B cell (primary cell): ENCODE measurements around the gene KRT34. TPM values are rescaled to one million over a fixed set of nuclear protein-coding genes. Genes with fewer than 3 reads are reported as not detected.
A peak's percentile ranks its signal among the peaks of the same experiment; 100 is the strongest.

Experiments
- ATAC-seq: fragments of 200-7000 bp; cut with Tn5 transposase; one replicate; pipeline ENCODE4 v1.10.0; 2021; ENCODE audit warnings: low read depth, mild to moderate bottlenecking, moderate number of reproducible peaks, moderate library complexity
- CTCF ChIA-PET: fragments of 350-600 bp; sonication (Branson Sonifier 250); formaldehyde crosslinking; loops from one replicate; lab custom pipeline; 2021; ENCODE audit warnings: antibody characterized with exemption, inconsistent platforms; lab: Charles Lee
- POLR2A ChIA-PET: fragments of 350-600 bp; sonication (Branson Sonifier 250); formaldehyde crosslinking; loops from one replicate; lab custom pipeline; 2021; ENCODE audit warnings: antibody characterized with exemption; lab: Charles Lee
- DNase-seq: peaks from one replicate; pipeline ENCODE4 v3.0.0; 2013
- H2AFZ ChIP-seq: 2 replicates; pipeline ENCODE4 v1.6.1; 2012; ENCODE audit warnings: mild to moderate bottlenecking, low read depth, low read length; ENCODE audit not compliant: insufficient read depth, poor library complexity, severe bottlenecking
- H3K27ac ChIP-seq, 2 donors: 1 replicate in 1 of 2; 2 replicates in 1 of 2; pipeline ENCODE4 v1.5.1; 2012 to 2013; ENCODE audit warnings: low read length in 2 of 2, mild to moderate bottlenecking in 2 of 2, moderate library complexity in 1 of 2
- H3K27me3 ChIP-seq, 4 experiments: fragments of 200-600 bp in 1 of 4; sonication (generic) in 1 of 4; replicated peaks in 1 of 4; 1 replicate in 2 of 4; 2 replicates in 2 of 4; pipeline versions ENCODE4 v1.6.1 to v1.7.0; 2013 to 2016; ENCODE audit warnings: low read length in 3 of 4, mild to moderate bottlenecking in 2 of 4, mixed read lengths in 1 of 4, moderate library complexity in 1 of 4; ENCODE audit not compliant: insufficient read depth in 4 of 4, control insufficient read depth in 3 of 4; ENCODE audit errors: control extremely low read depth in 1 of 4
- H3K36me3 ChIP-seq, 2 experiments: replicated peaks in 1 of 2; 1 replicate in 1 of 2; 2 replicates in 1 of 2; pipeline versions ENCODE4 v1.6.1 to v1.7.1; 2013; ENCODE audit warnings: low read length in 1 of 2; ENCODE audit not compliant: insufficient read depth in 2 of 2, control insufficient read depth in 1 of 2; ENCODE audit errors: control extremely low read depth in 1 of 2, extremely low read depth in 1 of 2
- H3K4me1 ChIP-seq, 2 donors: fragments of 200-600 bp in 1 of 2; sonication (generic) in 1 of 2; 1 replicate in 1 of 2; 2 replicates in 1 of 2; pipeline versions ENCODE4 v1.5.1 to v1.6.1; 2013 to 2017; ENCODE audit warnings: low read length in 2 of 2; ENCODE audit not compliant: control insufficient read depth in 2 of 2, insufficient read depth in 2 of 2
- H3K4me2 ChIP-seq: replicated peaks from 2 replicates; pipeline ENCODE3; 2012; ENCODE audit warnings: mild to moderate bottlenecking, low read depth, low read length; ENCODE audit not compliant: poor library complexity, severe bottlenecking
- H3K4me3 ChIP-seq, 5 experiments: fragments of 200-600 bp in 1 of 5; sonication (generic) in 1 of 5; 1 replicate in 3 of 5; 2 replicates in 2 of 5; pipeline versions ENCODE4 v1.5.1 to v1.7.0; 2011 to 2016; ENCODE audit warnings: low read length in 4 of 5, mild to moderate bottlenecking in 4 of 5, low read depth in 2 of 5, control low read depth in 1 of 5, moderate library complexity in 1 of 5; ENCODE audit not compliant: insufficient read depth in 1 of 5; ENCODE audit errors: control extremely low read depth in 1 of 5, extremely low read depth in 1 of 5
- H3K79me2 ChIP-seq: fragments of 200-600 bp; sonication (generic); one replicate; pipeline ENCODE4 v1.6.0; 2016; ENCODE audit warnings: low read length; ENCODE audit not compliant: control insufficient read depth, insufficient read depth
- H3K9ac ChIP-seq: fragments of 200-600 bp; sonication (generic); 2 replicates; pipeline ENCODE4 v1.6.1; 2017; ENCODE audit warnings: mild to moderate bottlenecking, low read length, moderate library complexity
- H3K9me3 ChIP-seq, 3 donors: one replicate each; pipeline versions ENCODE4 v1.6.1 to v1.7.1; 2013; ENCODE audit warnings: low read length in 2 of 3; ENCODE audit not compliant: control insufficient read depth in 2 of 3, insufficient read depth in 1 of 3; ENCODE audit errors: control extremely low read depth in 1 of 3
- H4K20me1 ChIP-seq: 2 replicates; pipeline ENCODE4 v1.6.0; 2012; ENCODE audit warnings: mild to moderate bottlenecking, low read length; ENCODE audit not compliant: insufficient read depth, control insufficient read depth, poor library complexity, severe bottlenecking
- H3K27ac Mint-ChIP-seq: one replicate; pipeline ENCODE4 v1.8.0; 2021; ENCODE audit warnings: mixed read lengths
- H3K27me3 Mint-ChIP-seq: one replicate; pipeline ENCODE4 v1.8.0; 2021; ENCODE audit warnings: mixed read lengths
- H3K4me1 Mint-ChIP-seq: one replicate; pipeline ENCODE4 v1.8.0; 2021; ENCODE audit warnings: mixed read lengths
- H3K4me3 Mint-ChIP-seq: one replicate; pipeline ENCODE4 v1.8.0; 2021; ENCODE audit warnings: mixed read lengths
- H3K9me3 Mint-ChIP-seq: one replicate; pipeline ENCODE4 v1.8.0; 2022; ENCODE audit warnings: mixed read lengths; ENCODE audit not compliant: insufficient read depth
- EZH2 ChIP-seq: IDR thresholded peaks from 2 replicates; pipeline ENCODE4 v1.6.1; 2012; ENCODE audit warnings: borderline replicate concordance, low read depth, mild to moderate bottlenecking, moderate library complexity, low read length; ENCODE audit not compliant: insufficient read depth, poor library complexity, severe bottlenecking
- WGBS: methylation state at CpG from one replicate; pipeline ENCODE4 v1.1.5; 2013; ENCODE audit warnings: missing lambda C conversion rate; ENCODE audit not compliant: insufficient coverage; 5-methylcytosine and 5-hydroxymethylcytosine counted together
- intact Hi-C: fragments of 100-400 bp; cut with micrococcal nuclease; formaldehyde crosslinking; loops from one replicate; pipeline ENCODE4 v1.10.0; 2022
- polyA plus RNA-seq: library from polyadenylated mRNA; depleted of rRNA; stranded (reverse); fragments of >200 nt; gene quantifications from 2 replicates; pipeline ENCODE4 v1.2.3, GENCODE V29; 2012
- total RNA-seq, 2 donors: library from RNA; stranded (reverse); fragments of 120-200 nt in 1 of 2; gene quantifications; 1 replicate in 1 of 2; 2 replicates in 1 of 2; pipeline versions ENCODE4 v1.2.3 to v1.2.4, GENCODE V29; 2013 to 2022
- TF ChIP-seq, protein P1 (sequence below): fragments of 200-600 bp; IDR thresholded peaks from one replicate; pipeline ENCODE4 v1.8.0; 2022; ENCODE audit warnings: antibody characterized with exemption, mild to moderate bottlenecking

KRT34 gene
- total and polyA plus RNA-seq, 2 donors (not counting 1 experiment from before 2014, with no cell fraction given) = not detected

DNA sequence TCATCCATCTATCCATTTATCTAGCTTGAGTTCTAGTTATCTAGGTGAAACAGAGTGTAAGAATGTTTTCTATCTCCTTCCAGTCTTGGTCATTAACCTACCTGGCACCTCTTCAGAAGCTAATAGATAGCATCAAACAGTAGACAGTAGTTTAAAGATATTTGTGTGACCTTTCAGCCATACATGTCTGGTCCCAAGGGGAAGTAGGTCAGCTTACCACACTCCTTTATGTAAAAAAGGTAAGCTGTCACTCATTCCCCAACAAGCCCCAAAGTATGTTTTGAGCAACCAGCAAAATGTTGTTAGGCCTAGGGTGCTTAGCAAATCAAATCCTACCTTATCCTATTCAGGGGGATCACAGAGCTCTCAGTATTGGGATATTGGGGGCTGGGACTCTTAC is 16.0 kb downstream of the KRT34 start:
- H2AFZ ChIP-seq = no peak overlapping the region
- H3K27me3 Mint-ChIP-seq = peaks cover 30% of the 10 kb centered on the region
- intact Hi-C loops = no loop called here
- H3K36me3 ChIP-seq = no peaks in the 10 kb centered on the region
- H3K9me3 ChIP-seq = no peaks in the 10 kb centered on the region
- H3K4me3 ChIP-seq = no peak overlapping the region
- no peak for DNase-seq
- no peak for ATAC-seq
- no peaks in the 10 kb centered on the region for H3K9me3 Mint-ChIP-seq
- TF ChIP-seq EZH2 = no peak
- TF ChIP-seq, protein P1, sequence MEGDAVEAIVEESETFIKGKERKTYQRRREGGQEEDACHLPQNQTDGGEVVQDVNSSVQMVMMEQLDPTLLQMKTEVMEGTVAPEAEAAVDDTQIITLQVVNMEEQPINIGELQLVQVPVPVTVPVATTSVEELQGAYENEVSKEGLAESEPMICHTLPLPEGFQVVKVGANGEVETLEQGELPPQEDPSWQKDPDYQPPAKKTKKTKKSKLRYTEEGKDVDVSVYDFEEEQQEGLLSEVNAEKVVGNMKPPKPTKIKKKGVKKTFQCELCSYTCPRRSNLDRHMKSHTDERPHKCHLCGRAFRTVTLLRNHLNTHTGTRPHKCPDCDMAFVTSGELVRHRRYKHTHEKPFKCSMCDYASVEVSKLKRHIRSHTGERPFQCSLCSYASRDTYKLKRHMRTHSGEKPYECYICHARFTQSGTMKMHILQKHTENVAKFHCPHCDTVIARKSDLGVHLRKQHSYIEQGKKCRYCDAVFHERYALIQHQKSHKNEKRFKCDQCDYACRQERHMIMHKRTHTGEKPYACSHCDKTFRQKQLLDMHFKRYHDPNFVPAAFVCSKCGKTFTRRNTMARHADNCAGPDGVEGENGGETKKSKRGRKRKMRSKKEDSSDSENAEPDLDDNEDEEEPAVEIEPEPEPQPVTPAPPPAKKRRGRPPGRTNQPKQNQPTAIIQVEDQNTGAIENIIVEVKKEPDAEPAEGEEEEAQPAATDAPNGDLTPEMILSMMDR = no peak
- no peaks in the 10 kb centered on the region for H3K79me2 ChIP-seq
- no peak overlapping the region for H3K4me2 ChIP-seq
- ChIA-PET CTCF (no interaction called here), POLR2A (interaction anchor here (0.7 kb wide), 1 partner anchor 9 kb away, joined by 4 read pairs; no protein-coding TSS in a partner anchor)
- no peak overlapping the region for H3K4me3 Mint-ChIP-seq
- H3K27ac ChIP-seq = no peak overlapping the region
- H4K20me1 ChIP-seq = no peaks in the 10 kb centered on the region
- no peaks in the 10 kb centered on the region for H3K4me1 Mint-ChIP-seq
- no peak overlapping the region for H3K27ac Mint-ChIP-seq
- no peak overlapping the region for H3K9ac ChIP-seq
- no peaks in the 10 kb centered on the region for H3K4me1 ChIP-seq
- peaks cover 0 to 15% (median 0%) of the 10 kb centered on the region in 4 experiments for H3K27me3 ChIP-seq

- ChIA-PET POLR2A (no interaction called here), CTCF (no interaction called here)
- DNase-seq (no peak), ATAC-seq (no peak)
- H3K79me2 ChIP-seq = no peaks in the 10 kb centered on the region
- H3K4me2 ChIP-seq = no peak overlapping the region
- Mint-ChIP-seq H3K9me3 (no peaks in the 10 kb centered on the region), H3K27me3 (peaks cover 31% of the 10 kb centered on the region), H3K4me3 (no peak overlapping the region), H3K4me1 (no peaks in the 10 kb centered on the region), H3K27ac (peak overlapping the region; percentile 46)
- intact Hi-C loops = no loop called here
- peaks cover 0 to 9% (median 0%) of the 10 kb centered on the region in 4 experiments for H3K27me3 ChIP-seq
- H3K36me3 ChIP-seq = no peaks in the 10 kb centered on the region
- H4K20me1 ChIP-seq = no peaks in the 10 kb centered on the region
- no peak overlapping the region for H2AFZ ChIP-seq
- H3K27ac ChIP-seq = no peak overlapping the region
- H3K9me3 ChIP-seq = peaks cover 0 to 3% (median 0%) of the 10 kb centered on the region in 3 donors
- no peak overlapping the region for H3K9ac ChIP-seq
- no peak overlapping the region for H3K4me3 ChIP-seq
- H3K4me1 ChIP-seq = no peaks in the 10 kb centered on the region
- TF ChIP-seq, protein P1 = no peak
- TF ChIP-seq EZH2 = no peak
- WGBS = 81% methylated on average over 2 of the region's 2 CpGs
Measured at GRCh38 chr17:41363881-41364280, 18.2 kb downstream of the KRT34 start.
